GM19351 (cell line): Measurements from ENCODE around the gene FAM168A.

ENCODE experiments used
- ATAC-seq: cut with Tn5 transposase; IDR thresholded peaks from one replicate; pipeline ENCODE4 v1.9.1; 2021; ENCODE audit warnings: mild to moderate bottlenecking, moderate library complexity; ENCODE audit not compliant: unreplicated experiment

Gene FAM168A

DNA sequence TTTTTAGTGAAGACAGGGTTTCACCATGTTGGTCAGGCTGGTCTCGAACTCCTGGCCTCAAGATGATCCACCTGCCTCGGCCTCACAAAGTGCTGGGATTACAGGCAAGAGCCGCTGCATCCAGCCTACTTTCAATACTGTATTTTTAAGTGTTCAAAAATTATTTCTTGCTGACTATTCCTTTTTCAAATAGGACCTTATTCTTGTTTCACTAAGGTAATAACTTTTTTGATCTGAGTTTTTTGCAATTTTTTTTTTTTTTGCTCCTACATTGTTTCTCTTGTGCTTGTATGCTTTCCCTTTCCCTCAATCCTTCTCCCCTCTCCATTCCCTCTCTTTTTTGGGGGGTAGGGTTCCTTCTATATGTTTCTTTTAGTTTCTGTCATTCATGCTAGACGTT, 73.1 kb downstream of the FAM168A start:
- ATAC-seq: no peak

GRCh38 chr11:73521621-73522020, 76.3 kb downstream of the FAM168A start:
- ATAC-seq: no peak

DNA sequence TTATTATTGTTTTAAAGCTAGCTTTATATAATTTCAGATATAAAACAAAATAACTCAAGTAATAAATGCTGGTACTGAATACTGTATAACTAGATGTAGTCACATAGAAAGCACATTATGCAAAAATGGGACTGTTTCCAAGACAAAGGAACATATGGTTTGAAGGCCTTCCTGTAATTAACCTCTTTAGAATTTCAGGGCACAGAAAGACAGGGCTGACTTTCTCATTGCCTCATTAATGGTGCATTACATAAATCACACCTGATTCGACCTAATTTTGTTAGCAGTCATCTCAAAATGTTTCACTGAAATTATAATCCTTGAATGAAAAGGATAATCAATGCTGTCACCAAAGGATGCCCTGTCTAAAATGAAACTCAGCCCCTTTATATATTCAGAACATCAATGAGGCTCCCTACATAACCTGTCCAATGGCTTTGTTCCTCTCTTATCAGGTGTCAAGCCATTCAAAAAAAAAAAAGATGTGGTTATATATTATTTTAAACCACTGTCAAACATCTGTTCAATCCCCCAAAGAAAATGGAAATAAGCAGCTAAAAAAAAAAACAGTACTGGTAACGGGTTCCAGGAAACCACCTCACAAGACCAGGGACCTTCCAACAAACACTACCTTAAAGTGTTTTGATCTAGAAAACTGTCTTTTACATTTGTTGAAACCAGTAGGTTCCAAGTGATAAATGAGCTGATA, 77.4 kb downstream of the FAM168A start:
- ATAC-seq: no peak

DNA sequence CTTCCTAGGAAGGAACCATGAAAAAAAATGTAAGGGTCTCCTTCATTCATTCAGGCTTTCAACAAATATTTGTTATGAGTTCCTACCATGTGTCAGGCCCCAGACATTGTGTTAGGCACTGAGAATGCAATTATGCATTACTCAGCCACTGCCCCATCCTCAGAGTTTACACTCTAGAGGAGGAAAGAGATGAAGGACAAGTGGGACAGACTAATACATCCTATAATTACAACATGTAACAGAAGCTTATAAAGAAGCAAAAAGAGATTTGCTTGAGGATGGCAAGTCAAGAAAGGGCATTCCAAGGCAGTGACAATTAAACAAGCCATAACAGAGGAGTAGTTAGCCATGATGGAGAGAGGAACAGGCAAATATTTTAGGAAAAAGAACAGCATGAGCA, 78.6 kb downstream of the FAM168A start:
- ATAC-seq: no peak

GRCh38 chr11:73518195-73518594, 79.7 kb downstream of the FAM168A start:
- no peak for ATAC-seq

DNA sequence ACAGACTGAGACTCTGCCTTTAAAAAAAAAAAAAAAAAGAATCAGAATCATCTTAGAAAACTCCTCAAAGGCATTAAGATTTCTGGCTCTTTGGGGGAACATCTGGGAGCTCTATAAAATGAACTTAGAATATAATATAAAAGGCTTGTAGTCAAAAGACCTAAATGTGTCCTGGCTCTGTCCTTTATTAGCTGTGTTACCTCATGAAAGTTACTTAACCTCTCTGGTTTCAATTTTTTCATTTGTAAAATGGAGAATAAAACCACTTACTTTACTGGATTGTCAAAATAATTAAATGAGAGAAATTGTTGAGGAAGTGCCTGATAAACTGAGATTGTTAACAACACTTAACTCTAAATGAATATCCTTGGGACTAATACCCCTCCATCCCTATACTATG, 81.8 kb downstream of the FAM168A start:
- no peak for ATAC-seq

DNA sequence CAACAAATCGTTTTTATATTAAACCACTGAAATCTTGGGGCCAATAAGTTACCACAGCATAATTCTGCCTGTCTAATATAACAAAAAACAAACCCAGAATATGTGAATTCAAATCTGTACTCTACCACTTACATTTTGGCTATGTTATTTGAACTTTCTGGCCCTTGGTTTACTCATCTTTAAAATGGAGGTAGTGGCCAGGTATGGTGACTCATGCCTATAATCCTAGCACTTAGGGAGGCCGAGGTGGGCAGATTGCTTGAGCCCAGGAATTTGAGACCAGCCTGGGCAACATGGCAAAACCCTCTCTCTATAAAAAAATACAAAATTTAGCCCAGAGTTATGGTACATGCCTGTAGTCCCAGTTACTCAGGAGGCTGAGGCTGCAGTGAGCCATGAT, 84.2 kb downstream of the FAM168A start:
- no peak for ATAC-seq

DNA sequence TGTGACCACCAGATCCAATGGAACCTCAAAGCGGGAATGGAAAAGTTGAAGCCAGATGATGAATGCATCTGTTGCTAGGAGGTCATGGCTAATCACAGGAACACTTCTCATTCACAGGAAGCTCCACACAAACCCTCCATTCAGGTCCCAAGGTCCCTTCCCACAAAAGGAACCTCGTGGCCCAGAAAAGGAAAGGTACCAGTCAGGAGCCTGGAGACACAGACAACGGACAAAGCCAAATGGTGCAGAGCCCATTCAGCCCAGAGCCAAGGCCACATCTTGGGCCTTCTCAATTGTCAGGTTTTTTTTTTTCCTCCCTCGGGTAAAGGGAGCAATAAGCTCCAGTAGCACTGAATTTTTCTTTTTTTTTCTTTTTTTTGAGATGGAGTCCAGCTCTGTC, 87.0 kb downstream of the FAM168A start:
- ATAC-seq: no peak

DNA sequence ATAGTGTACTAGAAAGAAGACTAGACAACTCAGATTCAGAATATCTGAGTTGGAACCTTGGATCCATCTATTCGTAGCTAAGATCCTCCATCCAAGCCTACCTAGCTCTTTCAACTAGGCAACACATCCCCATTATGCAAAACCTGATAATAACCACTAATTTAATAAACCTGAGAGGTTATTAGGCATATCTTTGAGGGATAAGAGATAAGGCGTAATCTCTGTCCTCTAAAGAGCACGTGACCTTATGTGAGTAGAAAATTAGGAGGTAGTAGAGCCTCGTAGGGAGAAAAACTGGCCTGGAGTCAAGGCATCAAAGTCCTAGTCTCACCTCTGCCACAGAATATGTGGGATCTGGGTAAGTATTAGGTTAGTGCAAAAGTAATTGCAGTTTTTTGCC, 87.8 kb downstream of the FAM168A start:
- no peak for ATAC-seq

DNA sequence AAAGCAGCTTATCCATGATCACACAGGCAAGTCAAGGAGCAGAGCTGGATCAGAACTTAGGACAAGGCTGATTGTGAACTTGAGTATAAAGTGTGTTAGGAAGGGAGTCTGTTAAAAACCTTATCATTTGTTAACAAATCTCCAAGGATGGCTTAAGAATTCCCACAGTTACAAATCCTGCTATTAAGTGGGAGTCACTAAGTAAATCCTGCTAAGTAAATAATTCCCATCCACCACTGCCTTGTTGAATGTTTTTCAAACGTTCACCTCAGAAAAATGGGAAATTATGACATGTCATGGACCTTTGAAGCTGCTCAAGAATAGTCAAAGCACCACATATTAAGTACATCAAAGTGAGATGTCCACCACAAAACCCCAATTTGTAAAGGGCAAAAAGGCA, 88.7 kb downstream of the FAM168A start:
- ATAC-seq: no peak

DNA sequence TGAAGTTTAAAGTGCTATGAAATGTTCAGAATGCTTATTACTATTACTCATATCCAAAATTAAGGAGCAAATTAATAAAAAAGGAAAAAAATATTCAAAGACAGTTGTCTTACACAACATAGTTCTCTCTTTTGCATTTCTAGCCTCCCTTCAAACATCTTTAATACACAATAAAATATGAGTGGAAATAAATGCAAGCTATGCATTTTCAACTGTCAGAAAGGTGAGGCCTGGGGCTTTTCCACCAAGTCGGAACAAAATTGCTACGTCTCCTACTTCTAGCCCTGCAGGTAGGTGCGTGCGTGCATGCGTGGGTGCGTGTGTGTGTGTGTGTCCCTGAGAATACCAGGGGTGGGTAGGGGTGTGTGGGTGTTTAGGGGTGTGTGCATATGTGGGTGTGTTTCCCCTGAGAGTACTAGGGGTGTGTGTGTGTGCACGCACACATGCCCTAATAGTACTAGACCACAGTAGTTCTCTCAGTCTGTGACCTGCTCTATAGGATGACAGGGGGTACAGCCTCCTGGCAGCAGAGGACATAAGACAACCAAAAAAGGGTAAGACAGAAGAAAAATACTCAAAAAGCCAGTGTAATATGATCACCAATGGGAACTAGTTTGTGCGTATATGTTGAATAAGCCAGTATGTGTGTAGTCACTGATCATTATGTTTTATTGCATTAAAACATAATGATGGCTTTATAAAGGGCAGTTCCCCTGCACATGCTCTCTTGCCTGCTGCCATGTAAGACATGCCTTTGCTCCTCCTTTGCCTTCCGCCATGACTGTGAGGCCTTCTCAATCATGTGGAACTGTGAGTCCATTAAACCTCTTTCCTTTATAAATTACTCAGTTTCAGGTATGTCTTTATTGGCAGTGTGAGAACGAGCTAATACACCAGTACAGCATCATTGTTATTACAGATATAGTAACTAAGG, 89.4 kb downstream of the FAM168A start:
- ATAC-seq: no peak

DNA sequence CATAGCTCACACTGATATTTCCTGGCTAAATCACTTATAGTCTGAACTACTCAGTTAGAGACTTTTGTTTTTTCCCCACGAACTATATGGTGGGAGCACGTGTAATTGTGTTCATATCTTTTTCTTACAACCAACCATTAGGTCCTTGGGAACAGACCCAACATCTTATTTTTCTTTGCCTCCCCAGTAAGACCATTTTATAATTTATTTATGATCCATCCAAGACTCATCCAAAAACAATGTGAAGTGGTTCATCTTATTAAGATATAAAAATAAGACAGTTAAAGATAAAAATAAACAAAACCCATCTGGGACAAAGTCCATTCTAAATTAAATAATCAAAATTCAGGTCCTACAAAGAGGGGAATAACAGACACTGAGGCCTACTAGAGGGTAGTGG, 90.8 kb downstream of the FAM168A start:
- ATAC-seq: no peak

- ATAC-seq: no peak
Observed at GRCh38 chr11:73506038-73506437, 91.9 kb downstream of the FAM168A start.

GRCh38 chr11:73498343-73498742, 99.6 kb downstream of the FAM168A start:
- no peak for ATAC-seq

GRCh38 chr11:73496134-73496533, 101.8 kb downstream of the FAM168A start:
- ATAC-seq: no peak

DNA sequence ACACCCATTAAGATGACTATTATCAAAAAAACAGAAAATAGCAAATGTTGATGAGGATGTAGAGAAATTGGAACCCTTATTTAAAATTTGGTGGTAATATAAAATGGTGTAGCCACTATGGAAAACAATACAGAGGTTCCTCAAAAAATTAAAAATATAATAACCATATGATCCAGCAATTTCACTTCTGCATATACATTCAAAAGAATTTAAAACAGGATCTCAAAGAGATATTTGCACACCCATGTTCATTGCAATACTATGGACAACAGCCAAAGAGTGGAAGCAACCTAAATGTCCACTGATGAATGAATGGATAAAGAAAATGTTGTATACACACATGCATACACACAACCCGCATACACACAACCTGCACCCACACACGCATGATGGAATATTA, 102.2 kb downstream of the FAM168A start:
- no peak for ATAC-seq

GRCh38 chr11:73493956-73494598, 103.8 kb downstream of the FAM168A start:
- no peak for ATAC-seq

- no peak for ATAC-seq
Observed at GRCh38 chr11:73481626-73482025, 116.3 kb downstream of the FAM168A start.

DNA sequence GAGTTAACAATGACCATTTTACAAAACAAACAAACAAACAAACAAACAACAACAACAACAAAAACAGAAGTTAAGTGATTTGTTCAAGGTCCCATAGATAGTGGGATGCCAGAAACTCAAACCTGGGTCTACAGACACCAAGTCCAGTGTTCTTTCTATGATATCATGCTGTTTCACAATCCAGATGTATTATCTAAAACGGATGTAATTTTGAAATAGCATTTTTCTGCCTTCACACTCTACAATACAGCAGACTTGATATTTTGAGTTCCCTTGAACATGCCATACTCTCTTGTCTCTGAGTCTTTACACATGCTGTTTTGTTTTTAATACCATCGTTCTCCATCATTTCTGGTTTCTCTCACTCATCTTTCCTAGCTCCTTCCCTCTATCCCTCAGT, 117.2 kb downstream of the FAM168A start:
- no peak for ATAC-seq

- no peak for ATAC-seq
Observed at GRCh38 chr11:73478737-73479347, 119.1 kb downstream of the FAM168A start.

- ATAC-seq: no peak
Observed at GRCh38 chr11:73477518-73477917, 120.4 kb downstream of the FAM168A start.
